HG02970 (cell line): Measurements from ENCODE around the gene MIR17HG.
"Not testable (repeated sequence)": the region's sequence is repeated elsewhere in the genome, so short reads cannot be mapped to it uniquely, and the experiment has no call there.

ENCODE experiments used
- ATAC-seq: cut with Tn5 transposase; IDR thresholded peaks from one replicate; pipeline ENCODE4 v1.9.1; 2021; ENCODE audit warnings: mild to moderate bottlenecking, moderate library complexity, moderate number of reproducible peaks; ENCODE audit not compliant: unreplicated experiment, low FRiP score

The MIR17HG gene

DNA sequence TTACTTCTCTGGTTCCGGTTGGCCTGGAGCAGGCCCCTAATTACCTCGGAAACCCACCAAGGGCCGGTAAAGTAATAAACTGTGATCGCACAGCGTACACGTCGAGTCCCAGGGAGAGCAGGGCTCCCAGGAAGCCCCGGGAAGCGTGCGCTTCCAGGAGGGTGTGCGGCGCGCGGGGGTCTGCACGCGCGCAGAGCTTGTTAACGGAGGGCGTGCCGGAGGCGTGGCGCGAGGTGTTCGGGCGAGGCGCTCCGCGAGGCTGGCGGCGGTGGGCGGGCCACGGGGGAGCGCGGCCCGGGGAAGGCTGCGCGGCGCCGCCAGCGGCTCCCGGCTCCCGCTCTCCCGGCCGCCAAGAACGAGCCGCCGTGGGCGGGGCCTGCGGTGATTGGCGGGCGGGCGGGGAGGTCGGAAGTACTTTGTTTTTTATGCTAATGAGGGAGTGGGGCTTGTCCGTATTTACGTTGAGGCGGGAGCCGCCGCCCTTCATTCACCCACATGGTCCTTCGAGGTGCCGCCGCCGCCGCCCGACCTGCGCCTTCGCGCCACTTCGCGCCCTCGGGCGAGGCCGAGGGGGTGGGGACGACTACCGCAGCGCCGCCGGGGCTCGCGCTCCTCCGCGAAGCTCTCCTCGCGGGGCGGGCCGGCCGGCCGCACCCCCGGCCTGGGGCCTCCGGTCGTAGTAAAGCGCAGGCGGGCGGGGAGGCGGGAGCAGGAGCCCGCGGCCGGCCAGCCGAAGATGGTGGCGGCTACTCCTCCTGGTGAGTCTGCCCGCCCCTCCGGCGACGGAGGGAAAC, at the start of gene MIR17HG:
Gene MIR17HG (plus strand): TSS at position 486 of the 794 bp plus-strand sequence.
- peak; percentile 57 for ATAC-seq

DNA sequence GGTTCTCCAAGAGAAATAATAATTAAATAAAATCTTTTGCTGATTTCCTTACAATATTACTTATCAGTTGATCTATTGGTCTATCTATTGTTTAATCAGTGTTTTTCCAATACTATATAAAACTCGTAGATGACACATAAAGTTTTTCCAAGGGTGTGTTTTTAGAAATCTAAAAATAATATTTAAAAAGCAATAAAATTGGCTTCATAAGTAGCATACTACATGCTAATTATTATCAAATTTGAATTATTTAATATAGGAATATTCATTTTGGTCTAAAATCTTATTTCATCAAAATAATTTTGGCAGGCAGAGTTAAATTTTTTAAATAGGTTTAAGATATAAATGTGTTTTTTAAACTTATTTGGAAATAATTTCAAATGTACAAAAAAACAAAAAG, 49.4 kb upstream of the MIR17HG start:
- no peak for ATAC-seq

DNA sequence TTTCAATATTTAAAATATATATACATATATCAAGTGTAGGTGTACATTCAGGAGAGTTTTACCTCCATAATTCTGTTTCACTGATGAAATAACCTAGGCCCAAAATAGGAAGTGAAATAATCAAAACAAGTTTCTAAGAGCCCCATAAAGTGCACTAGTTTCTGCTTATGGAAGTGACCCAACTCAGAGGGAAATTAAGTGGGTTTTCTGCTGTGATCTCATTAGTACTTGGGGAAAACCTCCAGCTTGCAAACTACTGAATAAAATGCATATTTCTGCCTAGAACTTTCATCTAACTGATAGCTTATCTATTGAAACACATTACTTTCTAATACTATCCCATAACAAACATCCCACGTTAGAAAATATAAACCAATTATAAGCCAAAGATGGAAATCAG, 45.4 kb upstream of the MIR17HG start:
- ATAC-seq = peak; percentile 66

- ATAC-seq = no peak
Measured at GRCh38 chr13:91303031-91303430, 44.5 kb upstream of the MIR17HG start.

DNA sequence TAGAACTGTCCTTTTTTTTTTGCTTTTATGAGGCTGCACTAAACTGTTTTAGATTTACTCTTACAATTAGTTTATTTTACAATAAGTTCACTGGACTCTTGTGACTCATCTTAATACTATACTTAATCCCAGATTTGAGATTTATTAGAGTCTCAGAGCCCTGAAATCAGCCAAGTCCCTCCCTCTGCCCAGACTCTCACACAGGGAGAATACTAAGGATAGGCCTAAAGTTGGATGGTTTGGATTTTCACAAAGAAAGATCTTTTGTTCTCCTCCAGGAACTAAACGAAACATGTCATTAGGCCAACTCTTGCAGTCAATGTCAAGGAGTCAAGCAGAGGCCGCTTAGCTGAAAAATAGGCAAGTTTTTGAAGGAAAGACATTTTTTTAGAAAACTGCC, 42.7 kb upstream of the MIR17HG start:
- no peak for ATAC-seq

DNA sequence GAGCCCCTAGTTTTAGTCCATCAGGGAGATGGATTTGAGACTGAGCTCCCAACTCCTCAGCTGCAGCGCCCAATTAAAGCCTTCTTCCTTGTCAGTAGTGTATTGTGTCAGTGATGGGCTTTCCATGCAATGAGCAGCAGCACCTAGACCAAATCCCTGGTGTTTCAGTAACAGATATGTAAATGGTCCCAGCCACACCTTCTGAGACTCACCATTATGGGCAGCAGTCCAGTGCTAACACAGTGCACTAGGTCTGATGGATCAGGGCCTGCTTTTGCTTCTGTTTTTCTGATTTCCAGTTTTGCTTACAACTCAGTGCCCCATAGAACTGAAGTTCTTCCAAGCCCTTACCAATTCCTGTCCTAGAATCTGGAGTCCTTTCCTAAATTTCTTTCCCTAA, 41.8 kb upstream of the MIR17HG start:
- ATAC-seq = no peak

DNA sequence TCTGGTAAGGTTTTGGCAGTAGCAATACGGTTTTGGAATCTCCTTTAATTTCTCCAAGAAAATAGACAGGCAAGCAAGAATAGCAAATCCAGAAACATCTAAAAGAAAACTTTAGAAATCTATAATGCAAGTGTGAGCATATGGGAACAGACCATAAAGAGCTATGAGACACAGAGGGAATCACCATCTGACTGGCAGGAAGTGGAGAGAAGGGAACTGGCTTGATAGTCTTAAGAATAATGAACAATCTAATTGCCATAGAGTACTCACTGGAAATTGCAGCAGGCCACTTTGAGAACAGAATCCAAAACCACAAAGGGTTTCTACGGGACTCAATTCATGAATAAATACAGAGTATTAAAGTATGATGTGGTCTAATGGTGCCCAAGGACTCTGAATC, 39.6 kb upstream of the MIR17HG start:
- no peak for ATAC-seq

DNA sequence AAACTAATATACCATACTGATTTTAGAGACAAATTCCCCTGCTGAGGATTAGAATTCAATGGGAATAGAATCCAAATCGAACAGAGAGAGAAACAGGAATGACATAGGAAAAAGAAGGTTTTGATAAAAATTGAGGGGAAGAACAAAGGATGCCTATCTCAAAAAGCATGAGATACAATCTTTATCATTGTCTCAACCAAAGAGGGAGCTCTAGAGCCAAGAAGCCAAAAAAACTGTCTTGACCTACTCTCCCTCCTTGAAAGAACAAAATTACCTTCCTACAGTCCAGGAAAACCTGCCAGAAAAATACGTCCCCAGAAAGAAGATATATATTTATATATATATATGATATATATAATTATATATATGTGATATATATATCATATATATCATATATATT, 39.2 kb upstream of the MIR17HG start:
- ATAC-seq = no peak

DNA sequence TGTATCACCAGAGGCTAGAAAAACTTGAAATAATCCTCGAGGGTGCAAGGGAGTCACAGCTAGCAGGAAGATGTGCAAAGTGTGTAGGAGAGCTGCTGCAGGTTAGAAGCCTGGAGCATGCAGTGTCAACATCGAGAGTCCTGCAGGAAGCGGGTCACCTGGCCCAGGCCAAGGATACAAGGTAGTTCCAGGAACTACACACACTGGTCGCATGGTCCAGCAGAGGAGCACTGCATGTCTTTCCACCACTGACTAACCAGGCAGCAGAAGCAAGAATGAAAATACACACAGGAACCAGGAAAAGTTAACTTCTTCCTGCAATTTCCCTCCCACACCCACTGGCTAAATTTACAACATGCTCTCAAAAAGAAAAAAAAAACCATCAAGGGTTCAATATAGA, 36.0 kb upstream of the MIR17HG start:
- no peak for ATAC-seq

- no peak for ATAC-seq
Measured at GRCh38 chr13:91312324-91312723, 35.2 kb upstream of the MIR17HG start.

- peak; percentile 76 for ATAC-seq
Measured at GRCh38 chr13:91313103-91313502, 34.4 kb upstream of the MIR17HG start.

- ATAC-seq = peak; percentile 69
Measured at GRCh38 chr13:91313581-91313980, 33.9 kb upstream of the MIR17HG start.

DNA sequence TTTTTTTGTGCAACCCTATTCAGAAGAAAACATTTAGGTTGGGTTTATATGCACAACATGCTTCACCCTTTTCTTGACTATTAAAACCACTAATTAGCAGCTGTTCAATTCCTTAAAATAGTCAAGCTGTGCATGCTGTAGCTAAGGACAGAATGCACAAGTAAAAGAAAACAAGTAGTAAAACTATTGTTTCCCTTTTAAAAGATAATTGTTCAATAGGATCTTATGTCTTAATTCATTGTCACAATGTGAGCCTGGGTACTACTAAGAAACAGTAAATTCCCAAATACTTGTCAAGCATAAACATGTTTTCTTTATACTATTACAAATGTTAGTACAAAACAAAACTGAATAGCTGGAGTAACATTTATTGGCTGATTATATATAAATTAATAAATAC, 32.6 kb upstream of the MIR17HG start:
- no peak for ATAC-seq

GRCh38 chr13:91318886-91319285, 28.6 kb upstream of the MIR17HG start:
- no peak for ATAC-seq

DNA sequence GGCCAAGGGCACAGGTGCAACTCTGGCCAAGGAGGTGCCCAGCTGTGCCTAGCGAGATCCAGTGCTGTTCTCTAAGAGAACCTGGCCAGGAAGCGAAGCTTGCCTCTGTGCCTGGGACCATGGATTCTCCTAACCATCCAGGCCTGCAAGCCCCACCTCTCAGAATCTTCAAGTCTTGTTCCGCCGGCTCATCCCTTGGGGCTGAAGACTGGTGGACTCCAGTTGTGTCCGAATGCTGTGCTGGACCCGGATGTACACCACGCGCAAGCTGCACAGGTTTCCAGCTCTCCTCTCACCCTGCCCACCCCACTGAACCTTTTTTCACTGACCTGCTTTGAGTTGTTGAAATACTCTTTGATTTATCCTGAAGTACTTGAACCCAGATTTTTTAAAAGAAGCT, 27.5 kb upstream of the MIR17HG start:
- ATAC-seq = no peak

GRCh38 chr13:91320990-91321389, 26.5 kb upstream of the MIR17HG start:
- ATAC-seq = not testable (repeated sequence)

DNA sequence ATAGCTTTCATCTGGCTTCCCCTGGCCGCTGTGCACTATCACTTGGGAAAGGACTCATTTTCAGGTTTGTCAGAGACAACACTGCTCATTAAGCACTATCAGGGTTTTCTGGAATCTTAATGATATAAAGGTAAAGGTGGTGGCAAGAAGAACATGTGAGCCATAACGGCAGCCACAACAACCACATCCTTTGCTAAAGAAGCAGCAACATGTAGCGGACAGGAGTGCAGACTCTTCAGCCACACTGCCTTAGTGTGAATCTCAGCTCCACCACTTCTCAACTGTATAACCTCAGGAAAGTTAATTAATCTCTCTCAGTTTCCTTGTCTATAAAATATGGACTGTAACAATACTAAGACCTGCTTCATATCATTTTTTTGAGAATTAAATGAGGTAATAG, 24.1 kb upstream of the MIR17HG start:
- ATAC-seq = no peak

DNA sequence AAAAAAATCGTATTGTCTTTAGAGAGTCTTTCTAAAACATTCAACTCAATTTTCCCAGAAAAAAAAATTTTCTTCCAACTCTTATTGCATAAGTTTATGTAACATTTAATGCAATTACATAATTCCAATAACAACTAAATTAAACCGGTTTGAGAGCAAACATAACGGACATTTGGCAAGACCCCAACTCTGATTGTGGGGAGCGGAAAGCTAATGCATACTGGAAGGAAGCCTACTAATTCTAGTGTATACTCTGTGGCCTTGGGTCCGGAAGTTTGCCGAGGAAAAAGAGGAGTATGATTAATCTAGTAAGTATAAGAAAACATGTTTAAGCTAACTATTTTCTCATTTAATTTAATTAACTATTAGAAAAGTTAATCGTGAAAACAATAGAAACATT, 21.3 kb upstream of the MIR17HG start:
- ATAC-seq = no peak

DNA sequence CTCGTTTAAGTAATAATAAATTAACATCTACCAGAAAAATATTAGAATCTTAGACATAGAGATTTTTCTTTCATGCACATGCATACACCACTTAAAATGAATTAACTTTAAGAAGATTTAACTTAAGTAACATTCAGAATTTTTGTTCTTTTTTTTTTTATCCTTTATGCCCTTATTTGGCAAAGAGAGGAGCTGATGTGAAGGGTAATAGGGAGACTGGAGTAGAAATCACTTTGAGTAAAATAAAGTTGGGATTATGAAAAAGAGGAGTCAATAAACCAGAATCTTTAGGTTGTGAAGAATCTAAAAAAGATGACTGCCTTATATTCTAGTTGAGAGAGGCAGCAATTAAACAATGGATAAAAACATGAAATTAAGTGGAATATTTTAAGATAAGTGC, 18.8 kb upstream of the MIR17HG start:
- no peak for ATAC-seq

DNA sequence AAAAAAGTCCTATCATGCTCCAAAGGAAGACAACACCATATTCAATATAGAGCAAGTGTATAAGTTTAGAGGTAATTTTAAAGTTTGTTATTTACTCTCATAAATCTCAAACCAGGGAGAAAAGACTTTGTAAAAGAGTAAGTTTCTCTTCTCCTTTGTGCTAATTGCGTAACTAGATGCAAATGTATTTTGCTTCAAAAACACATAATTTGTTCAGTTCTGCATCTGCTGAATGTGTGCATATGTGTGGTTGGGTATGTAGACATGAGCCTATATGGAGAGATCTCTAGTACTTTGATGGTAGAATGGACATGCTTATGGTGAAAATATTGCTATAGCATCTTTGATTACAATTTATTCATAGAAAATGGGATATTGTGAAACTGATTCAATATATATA, 17.8 kb upstream of the MIR17HG start:
- ATAC-seq = no peak

DNA sequence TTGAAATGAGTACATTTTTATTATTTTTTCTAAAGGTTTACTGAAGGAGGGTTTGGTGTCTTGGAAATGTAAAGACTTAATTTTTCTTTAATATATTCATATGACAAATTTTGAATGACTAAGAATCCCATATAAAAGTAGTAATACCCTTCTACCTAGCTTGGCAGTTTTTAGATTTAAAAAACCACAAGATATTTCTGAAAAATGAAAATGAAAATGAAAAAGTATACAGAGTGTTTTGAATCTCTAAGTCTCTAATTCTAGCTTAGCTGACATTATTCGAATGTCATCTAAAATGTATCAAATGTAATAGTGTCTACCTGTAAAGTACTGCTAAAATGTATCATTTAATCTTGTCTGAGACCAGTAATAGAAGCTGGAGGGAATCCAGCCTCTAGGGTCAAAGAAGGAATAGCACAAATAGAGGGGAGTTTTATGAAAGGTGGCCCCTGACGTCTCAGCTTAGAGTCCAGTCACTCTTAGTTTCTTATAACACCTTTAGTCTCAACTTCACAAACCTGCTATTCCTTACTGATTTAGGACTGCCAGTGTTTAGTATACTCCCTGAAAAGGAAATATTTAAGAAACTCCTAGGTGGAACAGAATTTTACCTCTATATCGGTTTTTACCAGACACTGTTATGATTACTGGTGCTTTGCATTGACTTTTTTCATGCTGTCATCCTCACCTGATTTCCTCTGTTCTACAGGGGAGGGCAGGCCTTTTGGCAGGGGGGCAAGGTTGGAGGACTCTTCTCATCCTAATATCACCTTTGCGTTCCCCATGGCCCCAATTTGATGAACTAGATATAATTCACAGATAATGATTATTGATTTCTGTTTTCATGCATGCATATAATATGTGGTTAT, 16.2 kb upstream of the MIR17HG start:
- ATAC-seq = peak; percentile 63

DNA sequence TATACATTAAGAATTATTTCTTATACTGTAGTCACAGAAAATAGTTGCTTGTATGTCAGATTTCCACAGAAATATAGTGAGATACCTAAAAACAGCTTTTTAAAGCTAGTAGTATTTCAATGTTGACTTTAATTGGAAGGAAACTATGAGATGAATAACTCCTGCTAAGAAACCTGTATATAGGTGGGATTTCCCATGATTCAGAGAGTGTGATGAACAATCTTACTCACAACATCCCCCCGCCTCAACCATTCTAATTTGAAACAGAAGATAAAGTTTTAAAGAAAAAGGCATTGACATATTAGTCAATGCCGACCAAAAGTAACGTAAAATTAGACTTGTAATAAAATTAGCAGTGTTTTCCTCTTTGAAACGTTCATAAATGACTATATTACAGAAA, 1.4 kb upstream of the MIR17HG start:
- no peak for ATAC-seq
